Measurements from ENCODE around the gene STIMATE. TPM values are rescaled to one million over a fixed set of nuclear protein-coding genes. Genes with fewer than 3 reads are reported as not detected.

Gene STIMATE
- total and polyA plus RNA-seq, 2 of the 4 experiments (the other 2 are of a cell fraction), result 10.6 to 17.8 TPM

DNA sequence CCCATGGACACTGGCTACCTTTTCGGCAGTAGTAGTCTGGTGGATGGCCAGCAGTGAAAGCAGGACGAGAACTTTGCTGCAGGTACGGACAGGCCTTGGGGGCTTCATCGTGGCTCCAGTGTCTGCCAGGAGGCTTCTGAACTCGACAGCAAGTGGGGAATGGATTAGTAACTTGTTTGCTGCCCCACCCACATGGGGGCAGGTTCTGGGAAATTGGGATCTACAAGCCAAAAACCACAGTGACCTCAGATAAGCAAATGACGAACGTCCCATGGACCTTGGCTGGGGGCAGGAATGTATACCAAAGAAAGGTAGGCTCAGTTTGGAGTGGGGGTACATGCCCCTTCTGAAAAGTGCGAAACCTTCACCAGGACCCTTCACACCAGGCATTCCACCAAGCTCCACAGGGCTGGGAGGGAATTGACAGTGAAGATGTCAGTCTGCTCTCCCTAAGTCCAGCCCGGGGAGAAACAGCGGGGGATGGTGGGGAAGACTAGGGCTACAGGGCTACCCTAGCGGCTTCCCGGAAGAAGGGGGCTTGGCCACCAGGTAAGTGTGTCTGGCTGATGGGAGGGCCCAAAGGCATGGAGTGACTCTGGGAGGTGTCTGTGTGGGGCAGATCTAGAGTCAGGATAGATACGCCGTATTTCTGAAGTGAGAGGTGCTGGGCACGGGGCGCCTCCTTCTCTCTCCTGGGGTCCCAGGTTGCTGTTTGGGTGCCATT lies 66.7 kb downstream of the STIMATE start, which contains the start of gene ITIH4:
TSS of gene ITIH4 (minus strand) at position 138 of the 724 bp plus-strand sequence. CDS start at position 108, 30 bp downstream.
- Histone ChIP-seq H3K23ac (ENCODE audit: low read depth, low read length) (no peak within 1 kb of the TSS), H3K4ac (ENCODE audit: low read depth, low read length) (no peak within 1 kb of the TSS), H4K8ac (ENCODE audit: low read depth in 2 of 2, low read length in 2 of 2) (no peak within 1 kb of the TSS), H4K91ac (ENCODE audit: insufficient read depth, low read depth, low read length) (no peak within 1 kb of the TSS), H3K56ac (ENCODE audit: extremely low read depth, insufficient read depth, low read length) (no peak within 1 kb of the TSS), H2AFZ (replicated peaks; ENCODE audit: low read length, poor library complexity) (no peak within 1 kb of the TSS), H2AK5ac (ENCODE audit: low read depth, low read length) (no peak within 1 kb of the TSS), H4K20me1 (ENCODE audit: insufficient read depth, low read length) (no peaks in the 10 kb centered on the region), H3K9me1 (ENCODE audit: insufficient read depth, low read length) (peaks cover 14% of the 10 kb centered on the region; the same call in 1 of the 2 replicates), H3K27ac (ENCODE audit: insufficient read depth, low read length) (no peak within 1 kb of the TSS), H3K4me3 (ENCODE audit: insufficient read depth, low read depth, low read length) (no peak within 1 kb of the TSS), H3K14ac (replicated peaks; ENCODE audit: low read depth, low read length) (no peak within 1 kb of the TSS), H3K9ac (ENCODE audit: low read depth, low read length) (no peak within 1 kb of the TSS), H3K4me1 (ENCODE audit: control insufficient read depth, insufficient read depth, low read length) (peaks cover 18% of the 10 kb centered on the region), H3K27me3 (ENCODE audit: control insufficient read depth, insufficient read depth, low read length) (peaks cover under 1% of the 10 kb centered on the region; the same call in 1 of the 2 replicates), H3K36me3 (ENCODE audit: control insufficient read depth, insufficient read depth, low read length) (no peaks in the 10 kb centered on the region), H3K9me3 (ENCODE audit: control insufficient read depth, insufficient read depth, low read length) (no peaks in the 10 kb centered on the region), H2BK20ac (ENCODE audit: low read depth, low read length) (no peak within 1 kb of the TSS), H3K18ac (ENCODE audit: low read depth, low read length) (no peak within 1 kb of the TSS), H3K79me1 (ENCODE audit: low read depth in 1 of 2, low read length in 2 of 2) (no peaks in the 10 kb centered on the region), H2AK9ac (replicated peaks; ENCODE audit: low read depth, low read length, poor library complexity) (no peak within 1 kb of the TSS), H3K4me2 (ENCODE audit: low read depth, low read length) (no peak within 1 kb of the TSS), H2BK5ac (ENCODE audit: low read depth, low read length, poor library complexity, severe bottlenecking) (no peak within 1 kb of the TSS), H2BK15ac (ENCODE audit: low read depth, low read length) (no peak within 1 kb of the TSS), H4K5ac (ENCODE audit: low read depth, low read length) (no peak within 1 kb of the TSS), H2BK120ac (ENCODE audit: low read depth, low read length) (no peak within 1 kb of the TSS)
- ChIA-PET CTCF (no interaction called here), POLR2A (ENCODE audit: unreplicated experiment) (no interaction called here)
- no TSS peak for BruUV-seq (replicated peaks)
- 67% methylated on average over 4 of the region's 16 CpGs; no CpG with 5 or more reads in 1 of the 2 experiments for WGBS, 2 experiments (ENCODE audit: extremely low coverage in 2 of 2, insufficient read length in 1 of 2)
- in situ Hi-C loops (cut with MboI; ENCODE audit: low sequenced_read_pairs), result no loop called here
- ATAC-seq (ENCODE audit: low read depth) (no peak), DNase-seq (no peak)
- intact Hi-C loops (cut with micrococcal nuclease), result no loop called here
- TF ChIP-seq, protein P1, sequence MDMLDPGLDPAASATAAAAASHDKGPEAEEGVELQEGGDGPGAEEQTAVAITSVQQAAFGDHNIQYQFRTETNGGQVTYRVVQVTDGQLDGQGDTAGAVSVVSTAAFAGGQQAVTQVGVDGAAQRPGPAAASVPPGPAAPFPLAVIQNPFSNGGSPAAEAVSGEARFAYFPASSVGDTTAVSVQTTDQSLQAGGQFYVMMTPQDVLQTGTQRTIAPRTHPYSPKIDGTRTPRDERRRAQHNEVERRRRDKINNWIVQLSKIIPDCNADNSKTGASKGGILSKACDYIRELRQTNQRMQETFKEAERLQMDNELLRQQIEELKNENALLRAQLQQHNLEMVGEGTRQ (IDR thresholded peaks at IDR 0.05; ENCODE audit: low read depth, low read length), result no peak
- TF ChIP-seq MXI1 (IDR thresholded peaks at IDR 0.05; ENCODE audit: borderline replicate concordance, low read depth, low read length), result no peak
- no peak for TF ChIP-seq CTCF (conservative IDR thresholded peaks at IDR 0.05; ENCODE audit: low read depth, low read length)
- no peak for TF ChIP-seq BHLHE40 (IDR thresholded peaks at IDR 0.05; ENCODE audit: low read depth, low read length)
- TF ChIP-seq FOS (IDR thresholded peaks at IDR 0.05; ENCODE audit: low read depth, low read length), result no peak
- no peak for TF ChIP-seq CEBPB (IDR thresholded peaks at IDR 0.05; ENCODE audit: low read depth, low read length)
- no peak for TF ChIP-seq MAZ (IDR thresholded peaks at IDR 0.05; ENCODE audit: borderline replicate concordance, low read depth, low read length)
- no peak for TF ChIP-seq MAFK (IDR thresholded peaks at IDR 0.05; ENCODE audit: low read depth, low read length)
- TF ChIP-seq RAD21 (IDR thresholded peaks at IDR 0.05; ENCODE audit: low read length), result no peak
- no peak for TF ChIP-seq ELK1 (IDR thresholded peaks at IDR 0.05; ENCODE audit: borderline replicate concordance, low read depth, low read length)
- no peak for TF ChIP-seq POLR2A (IDR thresholded peaks at IDR 0.05; ENCODE audit: low read depth, low read length)
- no peak for TF ChIP-seq NFE2L2 (IDR thresholded peaks at IDR 0.05; ENCODE audit: low read depth, low read length)
- TF ChIP-seq SMC3 (IDR thresholded peaks at IDR 0.05; ENCODE audit: low read depth, low read length), result no peak
- dilution Hi-C loops (cut with HindIII; ENCODE audit: low sequenced_read_pairs, unreplicated experiment), result no loop called here

Data from IMR-90 (cell line).